HCT116 (cell line): ENCODE data around the gene ERC1. TPM values are rescaled to one million over a fixed set of nuclear protein-coding genes. Genes with fewer than 3 reads are reported as not detected.

ENCODE experiments used
- ATAC-seq: fragments of 200-7000 bp; cut with Tn5 transposase; 2 replicates; pipeline ENCODE4 v1.9.1; 2020; ENCODE audit warnings: mild to moderate bottlenecking, moderate library complexity
- BruUV-seq: library from RNA; stranded (reverse); fragments of 400-500 nt; replicated peaks from 2 replicates; lab custom pipeline; 2021; lab: Mats Ljungman, UMichigan
- CTCF ChIA-PET: fragments of 300-600 bp; sonication (Branson Sonifier 250); formaldehyde crosslinking; loops from one replicate; lab custom pipeline; 2021; ENCODE audit warnings: antibody characterized with exemption; lab: Charles Lee
- POLR2A ChIA-PET: fragments of 300-600, 350-600 bp; sonication (Branson Sonifier 250); formaldehyde crosslinking; loops from one replicate; lab custom pipeline; 2021; ENCODE audit warnings: antibody characterized with exemption; lab: Charles Lee
- RAD21 ChIA-PET, 2 experiments: fragments of 300-600 bp; sonication (Branson Sonifier 250); formaldehyde crosslinking; loops; one replicate each; lab custom pipeline; 2023; ENCODE audit warnings: low total read pairs in 2 of 2; ENCODE audit not compliant: uncharacterized antibody in 2 of 2, unreplicated experiment in 2 of 2, low non-redundant PET in 1 of 2; lab: Charles Lee
- DNase-seq: peaks from one replicate; pipeline ENCODE4 v3.0.0-alpha.2; 2010; ENCODE audit warnings: low read depth, low spot score
- H2AFZ ChIP-seq: fragments of 200-600 bp; shearing (Covaris generic), sonication (generic); 2 replicates; pipeline ENCODE4 v1.6.1; 2017; ENCODE audit warnings: low read depth, mixed run types, mixed read lengths, antibody characterized with exemption, low read length; ENCODE audit not compliant: poor library complexity, severe bottlenecking
- H3K27ac ChIP-seq: 2 replicates; pipeline ENCODE4 v1.5.1; 2012; ENCODE audit warnings: low read depth, low read length
- H3K27me3 ChIP-seq: fragments of 200-600 bp; sonication (generic); 2 replicates; pipeline ENCODE4 v1.6.1; 2016; ENCODE audit warnings: mixed run types, low read length, mixed read lengths; ENCODE audit not compliant: insufficient read depth
- H3K36me3 ChIP-seq, 2 experiments: fragments of 200-500 bp in 1 of 2; fragments of 200-600 bp in 1 of 2; sonication (Bioruptor generic) in 1 of 2; sonication (generic) in 1 of 2; 2 replicates each; pipeline versions ENCODE4 v1.5.1 to v1.6.1; 2014 to 2016; ENCODE audit warnings: low read length in 2 of 2, inconsistent platforms in 1 of 2, mixed read lengths in 1 of 2, mixed run types in 1 of 2; ENCODE audit not compliant: insufficient read depth in 2 of 2, control insufficient read depth in 1 of 2
- H3K4me1 ChIP-seq, 2 experiments: fragments of 200-600 bp in 1 of 2; sonication (generic) in 1 of 2; 2 replicates each; pipeline versions ENCODE4 v1.5.1 to v1.6.1; 2012 to 2017; ENCODE audit warnings: low read length in 2 of 2, inconsistent platforms in 1 of 2, mild to moderate bottlenecking in 1 of 2, mixed read lengths in 1 of 2, mixed run types in 1 of 2, moderate library complexity in 1 of 2; ENCODE audit not compliant: insufficient read depth in 2 of 2, control insufficient read depth in 1 of 2
- H3K4me2 ChIP-seq: fragments of 200-600 bp; sonication (generic); 2 replicates; pipeline ENCODE4 v1.6.1; 2017; ENCODE audit warnings: mixed run types, low read length, mixed read lengths
- H3K4me3 ChIP-seq, 2 experiments: fragments of 200-600 bp in 1 of 2; sonication (generic) in 1 of 2; replicated peaks in 1 of 2; 2 replicates each; pipeline ENCODE4 v1.5.1; 2011 to 2016; ENCODE audit warnings: low read length in 2 of 2, control low read depth in 1 of 2, low read depth in 1 of 2, mild to moderate bottlenecking in 1 of 2, mixed read lengths in 1 of 2, mixed run types in 1 of 2
- H3K79me2 ChIP-seq: fragments of 200-600 bp; sonication (generic); 2 replicates; pipeline ENCODE4 v1.6.1; 2017; ENCODE audit warnings: mild to moderate bottlenecking, mixed run types, low read length, moderate library complexity, mixed read lengths; ENCODE audit not compliant: insufficient read depth
- H3K9ac ChIP-seq: fragments of 200-600 bp; sonication (generic); 2 replicates; pipeline ENCODE4 v1.6.1; 2016; ENCODE audit warnings: low read length, mixed read lengths
- H3K9me2 ChIP-seq: fragments of 200-600 bp; sonication (generic), shearing (Covaris generic); 2 replicates; pipeline ENCODE4 v1.6.1; 2017; ENCODE audit warnings: mixed run types, mild to moderate bottlenecking, moderate library complexity; ENCODE audit not compliant: insufficient read depth
- H3K9me3 ChIP-seq, 2 experiments: fragments of 200-500 bp in 1 of 2; fragments of 200-600 bp in 1 of 2; sonication (Bioruptor generic) in 1 of 2; sonication (generic) in 1 of 2; 2 replicates each; pipeline ENCODE4 v1.6.1; 2014 to 2017; ENCODE audit warnings: low read length in 2 of 2, mixed read lengths in 2 of 2, inconsistent platforms in 1 of 2, low read depth in 1 of 2, mild to moderate bottlenecking in 1 of 2, mixed run types in 1 of 2, moderate library complexity in 1 of 2; ENCODE audit not compliant: control insufficient read depth in 1 of 2, insufficient read depth in 1 of 2
- H4K20me1 ChIP-seq: fragments of 200-600 bp; sonication (generic), shearing (Covaris generic); 2 replicates; pipeline ENCODE4 v1.6.1; 2017; ENCODE audit warnings: mixed run types, mild to moderate bottlenecking, moderate library complexity; ENCODE audit not compliant: insufficient read depth
- ATF3 ChIP-seq: IDR thresholded peaks from 2 replicates; pipeline ENCODE4 v1.6.1; 2012
- CTCF ChIP-seq, 3 experiments: fragments of 200-600 bp in 1 of 3; sonication (generic) in 1 of 3; IDR thresholded peaks in 2 of 3; conservative IDR thresholded peaks in 1 of 3; 2 replicates each; pipeline ENCODE4 v1.5.1; 2012 to 2017; ENCODE audit warnings: low read depth in 2 of 3, low read length in 2 of 3, antibody characterized with exemption in 1 of 3, borderline replicate concordance in 1 of 3, control low read depth in 1 of 3, mild to moderate bottlenecking in 1 of 3, mixed read lengths in 1 of 3, mixed run types in 1 of 3, moderate library complexity in 1 of 3; ENCODE audit not compliant: insufficient read depth in 1 of 3
- EGR1 ChIP-seq: IDR thresholded peaks from 2 replicates; pipeline ENCODE4 v1.6.1; 2012; ENCODE audit warnings: low read depth
- EZH2 ChIP-seq: fragments of 200-600 bp; sonication (generic); IDR thresholded peaks from 2 replicates; pipeline ENCODE4 v1.6.1; 2017; ENCODE audit warnings: antibody characterized with exemption, mixed run types
- EZH2phosphoT487 ChIP-seq: fragments of 200-600 bp; IDR thresholded peaks from 2 replicates; pipeline ENCODE4 v1.6.1; 2018; ENCODE audit warnings: antibody characterized with exemption, borderline replicate concordance
- FOSL1 ChIP-seq: IDR thresholded peaks from 2 replicates; pipeline ENCODE4 v1.6.1; 2012; ENCODE audit warnings: low read depth
- MAX ChIP-seq: IDR thresholded peaks from 2 replicates; pipeline ENCODE4 v1.6.1; 2012
- RAD21 ChIP-seq: IDR thresholded peaks from 2 replicates; pipeline ENCODE4 v1.6.1; 2012; ENCODE audit warnings: low read depth, mild to moderate bottlenecking
- SRF ChIP-seq: IDR thresholded peaks from 2 replicates; pipeline ENCODE4 v1.6.1; 2012; ENCODE audit warnings: low read depth
- YY1 ChIP-seq: IDR thresholded peaks from 2 replicates; pipeline ENCODE4 v1.6.1; 2011; ENCODE audit warnings: low read length, low read depth, moderate library complexity, mild to moderate bottlenecking; ENCODE audit not compliant: insufficient replicate concordance; ENCODE audit errors: extremely low read depth
- intact Hi-C: fragments of 100-400 bp; cut with micrococcal nuclease; formaldehyde crosslinking; loops from 2 replicates; pipeline ENCODE4 v1.10.0; 2022
- total RNA-seq: library from RNA; stranded (reverse); gene quantifications from one replicate; pipeline ENCODE4 v1.2.1, GENCODE V29; 2021; ENCODE audit not compliant: unreplicated experiment
- TF ChIP-seq, protein P1 (sequence below): IDR thresholded peaks from 2 replicates; pipeline ENCODE4 v1.6.1; 2011; ENCODE audit warnings: mild to moderate bottlenecking, low read length, moderate library complexity; ENCODE audit not compliant: insufficient replicate concordance; ENCODE audit errors: extremely low read depth

ERC1 gene
- total RNA-seq, 1 experiment from 2014 or later, result 41.9 TPM

DNA sequence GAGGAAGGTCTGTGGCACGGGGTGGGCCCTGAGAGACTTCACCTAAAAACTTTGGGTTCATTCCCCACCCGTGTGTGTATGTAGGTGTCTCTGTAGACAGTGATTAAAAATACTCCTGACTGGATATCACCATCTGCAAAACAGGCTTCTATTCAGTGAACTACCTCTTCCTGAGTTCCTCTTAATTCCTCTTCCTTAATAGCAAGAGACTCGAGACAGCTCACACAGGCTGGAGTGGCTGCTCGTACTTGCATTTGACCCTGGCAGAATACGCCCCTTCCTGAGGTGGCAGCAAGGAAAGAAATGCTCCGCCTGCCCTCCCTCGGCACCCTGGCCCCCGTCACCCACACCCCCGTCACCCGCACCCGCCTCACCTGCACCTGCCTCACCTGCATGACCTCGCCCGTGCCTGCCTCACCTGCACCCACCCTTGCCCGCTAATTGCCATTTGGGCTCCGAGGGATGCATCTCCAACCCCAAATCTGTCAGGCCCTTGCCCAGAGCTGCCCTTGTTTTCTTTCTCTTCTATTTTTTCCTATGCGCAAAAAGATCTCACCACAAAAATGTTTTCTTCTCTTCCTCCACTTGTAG is 513.4 kb downstream of the ERC1 start:
- Histone ChIP-seq H3K4me3 (no peak overlapping the region), H3K27me3 (no peaks in the 10 kb centered on the region), H4K20me1 (no peaks in the 10 kb centered on the region), H2AFZ (no peak overlapping the region), H3K4me2 (no peak overlapping the region), H3K9me3 (no peaks in the 10 kb centered on the region), H3K9ac (no peak overlapping the region), H3K79me2 (no peaks in the 10 kb centered on the region), H3K4me1 (peaks cover 0 to 11% of the 10 kb centered on the region in 2 experiments; a peak in 1 of 4 replicates), H3K36me3 (no peaks in the 10 kb centered on the region), H3K9me2 (no peaks in the 10 kb centered on the region), H3K27ac (no peak overlapping the region)
- intact Hi-C loops, result no loop called here
- ChIA-PET POLR2A (no interaction called here), CTCF (no interaction called here), RAD21 (no interaction called here)
- TF ChIP-seq EGR1, result no peak
- no peak for TF ChIP-seq EZH2
- no peak for TF ChIP-seq SRF
- TF ChIP-seq RAD21, result no peak
- TF ChIP-seq, protein P1, sequence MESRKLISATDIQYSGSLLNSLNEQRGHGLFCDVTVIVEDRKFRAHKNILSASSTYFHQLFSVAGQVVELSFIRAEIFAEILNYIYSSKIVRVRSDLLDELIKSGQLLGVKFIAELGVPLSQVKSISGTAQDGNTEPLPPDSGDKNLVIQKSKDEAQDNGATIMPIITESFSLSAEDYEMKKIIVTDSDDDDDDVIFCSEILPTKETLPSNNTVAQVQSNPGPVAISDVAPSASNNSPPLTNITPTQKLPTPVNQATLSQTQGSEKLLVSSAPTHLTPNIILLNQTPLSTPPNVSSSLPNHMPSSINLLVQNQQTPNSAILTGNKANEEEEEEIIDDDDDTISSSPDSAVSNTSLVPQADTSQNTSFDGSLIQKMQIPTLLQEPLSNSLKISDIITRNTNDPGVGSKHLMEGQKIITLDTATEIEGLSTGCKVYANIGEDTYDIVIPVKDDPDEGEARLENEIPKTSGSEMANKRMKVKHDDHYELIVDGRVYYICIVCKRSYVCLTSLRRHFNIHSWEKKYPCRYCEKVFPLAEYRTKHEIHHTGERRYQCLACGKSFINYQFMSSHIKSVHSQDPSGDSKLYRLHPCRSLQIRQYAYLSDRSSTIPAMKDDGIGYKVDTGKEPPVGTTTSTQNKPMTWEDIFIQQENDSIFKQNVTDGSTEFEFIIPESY, result no peak
- no peak for TF ChIP-seq FOSL1
- TF ChIP-seq CTCF (IDR thresholded peaks at IDR 0.05 in 2 of 3, conservative IDR thresholded peaks at IDR 0.05 in 1 of 3; ENCODE audit: borderline replicate concordance in 1 of 3, insufficient read depth in 1 of 3, low read depth in 2 of 3, low read length in 2 of 3), result no peak
- no peak for TF ChIP-seq YY1
- TF ChIP-seq EZH2phosphoT487, result no peak
- TF ChIP-seq MAX, result no peak
- no peak for TF ChIP-seq ATF3
- ATAC-seq (no peak), DNase-seq (no peak)
- BruUV-seq, result no TSS peak
